ENCODE measurements around the gene SEPSECS. TPM values are rescaled to one million over a fixed set of nuclear protein-coding genes. Genes with fewer than 3 reads are reported as not detected.
A peak's percentile ranks its signal among the peaks of the same experiment; 100 is the strongest.

SEPSECS gene
- total and polyA plus RNA-seq, 2 of the 8 experiments (the other 6 are each of a cell fraction or from before 2014, with no cell fraction given) = 1.9 to 4.1 TPM

DNA sequence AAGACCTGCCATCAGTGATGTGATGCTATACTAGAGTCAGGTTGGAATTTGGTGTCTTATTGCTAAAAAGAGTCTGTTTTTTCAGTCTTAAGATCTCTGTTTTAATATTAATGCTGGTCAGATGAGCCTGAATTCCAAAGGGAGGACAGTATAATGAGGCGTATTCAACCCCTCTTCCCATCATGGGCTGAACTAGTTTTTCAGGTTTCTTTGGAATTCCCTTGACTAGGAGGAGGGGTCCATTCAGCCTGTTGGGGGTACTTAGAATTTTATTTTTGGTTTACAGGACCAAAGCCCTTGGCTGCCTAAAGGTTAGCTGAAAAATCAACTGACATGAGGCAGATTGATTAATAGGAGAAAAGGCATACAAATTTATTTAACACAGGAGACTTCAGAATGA is 49.5 kb upstream of the SEPSECS start:
- no peak overlapping the region for H2AFZ ChIP-seq (ENCODE audit: low read length)
- no peak overlapping the region for H2AK5ac ChIP-seq (ENCODE audit: low read depth, low read length)
- no peak overlapping the region for H2BK15ac ChIP-seq (ENCODE audit: low read length)
- H3K4me2 ChIP-seq (ENCODE audit: insufficient read depth in 1 of 2, low read depth in 2 of 2, low read length in 2 of 2) = no peak overlapping the region; a peak in 1 of 4 replicates
- H3K18ac ChIP-seq (ENCODE audit: extremely low read depth, low read length) = no peak overlapping the region
- no peak overlapping the region for H3K27ac ChIP-seq (ENCODE audit: low read depth, low read length)
- H3K4me3 ChIP-seq (ENCODE audit: extremely low read depth in 1 of 4, insufficient read depth in 2 of 4, low read depth in 3 of 4, low read length in 4 of 4) = peak overlapping the region in 1 of 4 experiments; percentile 10; a peak in 1 of 8 replicates
- no peaks in the 10 kb centered on the region for H3K36me3 ChIP-seq (ENCODE audit: control insufficient read depth in 2 of 4, insufficient read depth in 4 of 4, low read length in 3 of 4)
- no peak for FAIRE-seq
- no peak overlapping the region for H2BK120ac ChIP-seq (replicated peaks; ENCODE audit: low read depth, low read length)
- no peak overlapping the region for H3K4ac ChIP-seq (replicated peaks; ENCODE audit: insufficient read length, low read depth, low read length)
- H3K27me3 ChIP-seq (replicated peaks in 1 of 4; ENCODE audit: control insufficient read depth in 3 of 4, extremely low read depth in 1 of 4, insufficient read depth in 3 of 4, low read length in 3 of 4) = no peaks in the 10 kb centered on the region
- no peak overlapping the region for H2BK5ac ChIP-seq (ENCODE audit: low read depth, low read length)
- peaks cover 0 to 2% of the 10 kb centered on the region in 2 experiments; a peak in 2 of 4 replicates for H3K9me3 ChIP-seq (ENCODE audit: insufficient read depth in 2 of 2, low read depth in 1 of 2, low read length in 1 of 2)
- no peak overlapping the region for H3K9ac ChIP-seq (replicated peaks in 1 of 4; ENCODE audit: extremely low read depth in 1 of 4, low read depth in 3 of 4, low read length in 3 of 4)
- POLR2A ChIA-PET (ENCODE audit: partially characterized antibody) = interaction anchor here (1.0 to 1.2 kb wide), 2 partner anchors 10 to 26 kb away, joined by 3 read pairs; no protein-coding TSS in a partner anchor
- no peak overlapping the region for H4K91ac ChIP-seq (replicated peaks; ENCODE audit: insufficient read length, low read length)
- 0 out of 2 replicates have a peak overlapping the region, but pooled peaks have one; percentile 63 for H2BK20ac ChIP-seq (ENCODE audit: low read length)
- H3K4me1 ChIP-seq (replicated peaks in 1 of 4; ENCODE audit: control insufficient read depth in 3 of 4, insufficient read depth in 4 of 4, low read length in 3 of 4) = peaks cover 0 to 5% (median 2%) of the 10 kb centered on the region in 4 experiments; a peak in 3 of 7 replicates
- no peak overlapping the region for H3K56ac ChIP-seq (replicated peaks; ENCODE audit: insufficient read length, low read depth, low read length)
- H4K5ac ChIP-seq (ENCODE audit: insufficient read length, low read depth, low read length) = no peak overlapping the region
- H3K14ac ChIP-seq (ENCODE audit: insufficient read length) = no peak overlapping the region
- no peaks in the 10 kb centered on the region for H3K23me2 ChIP-seq (ENCODE audit: low read depth, low read length)
- H3K79me1 ChIP-seq (ENCODE audit: low read depth, low read length) = no peaks in the 10 kb centered on the region
- H3K23ac ChIP-seq (ENCODE audit: insufficient read length) = no peak overlapping the region
- no peaks in the 10 kb centered on the region for H4K20me1 ChIP-seq (replicated peaks in 1 of 2; ENCODE audit: control insufficient read depth in 1 of 2, insufficient read depth in 2 of 2, low read length in 2 of 2)
- CTCF ChIA-PET (ENCODE audit: partially characterized antibody) = interaction anchor here (1.1 kb wide), 1 partner anchor 27 kb away, joined by 3 read pairs; no protein-coding TSS in a partner anchor
- no peak overlapping the region for H4K8ac ChIP-seq (ENCODE audit: extremely low read depth, insufficient read depth, low read length)
- H2BK12ac ChIP-seq (ENCODE audit: low read depth, low read length) = no peak overlapping the region
- H3K79me2 ChIP-seq (ENCODE audit: control insufficient read depth in 1 of 2, insufficient read depth in 2 of 2, low read length in 2 of 2) = no peaks in the 10 kb centered on the region
- no peak for DNase-seq (ENCODE audit: low read depth in 1 of 2, low spot score in 2 of 2)
- WGBS, 2 experiments (ENCODE audit: extremely low coverage in 1 of 2, insufficient coverage in 1 of 2, insufficient read length in 1 of 2, insufficient replicate concordance in 2 of 2, low coverage in 1 of 2, low lambda C conversion rate in 2 of 2, missing lambda C conversion rate in 1 of 2) = 44% methylated on average over 1 of the region's 1 CpG; no CpG with 5 or more reads in 1 of the 2 experiments
- TF ChIP-seq JUND (IDR thresholded peaks at IDR 0.05; ENCODE audit: low read length) (no peak), SAP30 (IDR thresholded peaks at IDR 0.05; ENCODE audit: insufficient read depth, insufficient replicate concordance, low read length) (no peak), SIRT6 (IDR thresholded peaks at IDR 0.05; ENCODE audit: low read length) (no peak), SIN3A (conservative IDR thresholded peaks at IDR 0.05 in 1 of 2, IDR thresholded peaks at IDR 0.05 in 1 of 2; ENCODE audit: low read depth in 1 of 2, low read length in 2 of 2) (no peak), EP300 (IDR thresholded peaks at IDR 0.05; ENCODE audit: borderline replicate concordance in 1 of 2, low read depth in 2 of 2, low read length in 2 of 2) (0 out of 3 replicates have a peak, but pooled peaks of 1 of the 2 experiments have one; percentile 55), SP1 (IDR thresholded peaks at IDR 0.05; ENCODE audit: low read depth, low read length) (peak; percentile 82), RBBP5 (IDR thresholded peaks at IDR 0.05; ENCODE audit: borderline replicate concordance, low read depth, low read length) (peak; percentile 53; the same call in 1 of the 2 replicates), SUZ12 (IDR thresholded peaks at IDR 0.05; ENCODE audit: low read length) (no peak), TEAD4 (IDR thresholded peaks at IDR 0.05; ENCODE audit: low read depth, low read length) (0 out of 2 replicates have a peak, but pooled peaks have one; percentile 34), ASH2L (IDR thresholded peaks at IDR 0.05; ENCODE audit: low read length) (peak; percentile 82), RNF2 (IDR thresholded peaks at IDR 0.05; ENCODE audit: borderline replicate concordance, low read depth, low read length, missing control alignments, poor library complexity, severe bottlenecking) (no peak), SRF (IDR thresholded peaks at IDR 0.05; ENCODE audit: low read depth, low read length) (no peak), GTF2F1 (IDR thresholded peaks at IDR 0.05; ENCODE audit: borderline replicate concordance, low read depth, low read length) (no peak)

All from H1 (cell line).